ENCODE results near the gene KRTAP10-12.
"Not testable (repeated sequence)": the region's sequence is repeated elsewhere in the genome, so short reads cannot be mapped to it uniquely, and the experiment has no call there.

KRTAP10-12 gene

DNA sequence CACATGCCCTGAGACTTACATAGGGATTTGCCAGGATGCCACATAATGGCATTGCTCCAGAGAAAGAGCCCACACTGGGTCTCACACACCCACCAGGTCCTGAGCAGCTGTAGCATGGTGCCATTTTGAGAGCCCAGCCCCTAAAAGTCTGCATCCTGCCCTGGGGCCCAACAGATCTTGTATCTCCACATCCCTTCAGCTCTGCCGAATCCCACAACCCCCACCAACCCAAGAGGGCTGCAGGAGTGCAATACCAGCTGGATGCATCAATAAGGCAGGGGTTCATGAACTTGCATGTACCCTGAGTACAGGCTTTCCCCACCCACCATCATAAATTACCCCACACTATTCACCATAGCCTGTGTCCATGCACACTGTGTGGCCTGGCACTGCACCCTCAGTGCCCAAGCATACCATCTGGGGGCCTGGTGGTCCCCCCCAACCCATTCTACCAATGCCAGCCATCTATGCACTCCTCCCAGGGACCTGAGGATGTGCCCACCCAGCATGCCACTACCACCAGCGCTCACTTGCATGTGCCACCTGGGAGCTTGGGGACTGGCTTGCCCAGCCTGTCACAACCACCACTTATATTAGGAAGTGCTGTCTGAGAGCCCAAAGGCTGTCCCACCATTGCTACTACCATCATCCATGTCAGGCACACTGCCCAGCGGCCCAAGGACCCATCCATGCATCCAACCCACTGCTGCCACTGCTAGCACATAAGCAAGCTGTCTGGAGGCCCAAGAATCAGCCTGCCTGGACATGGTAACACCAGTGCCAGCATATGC, 26.1 kb upstream of the KRTAP10-12 start:
- no peak for DNase-seq (ENCODE audit: low read depth)

GRCh38 chr21:44671911-44672310, 25.1 kb upstream of the KRTAP10-12 start:
- DNase-seq (ENCODE audit: low read depth): no peak

GRCh38 chr21:44677881-44678280, 19.1 kb upstream of the KRTAP10-12 start:
- DNase-seq (ENCODE audit: low read depth): no peak

DNA sequence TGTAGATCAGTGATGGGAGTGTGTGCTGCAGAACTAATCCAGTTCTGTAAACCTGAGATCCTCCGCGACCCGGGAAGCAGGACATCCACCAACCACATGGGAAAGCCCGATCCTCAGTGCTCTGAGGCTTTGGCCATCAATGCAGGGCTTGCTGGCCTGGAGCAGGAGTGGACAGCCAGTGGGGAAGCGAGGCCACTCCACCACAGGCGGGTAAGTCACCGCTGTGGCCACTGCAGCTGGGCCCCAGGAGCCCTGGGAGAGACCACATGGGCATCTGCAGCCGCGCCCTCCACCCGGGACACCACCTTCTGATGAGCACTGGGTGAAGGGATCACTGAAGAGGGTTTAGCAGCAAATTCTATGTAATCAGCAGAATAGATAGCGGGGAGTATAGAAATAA, 15.8 kb upstream of the KRTAP10-12 start:
- DNase-seq (ENCODE audit: low read depth): no peak

DNA sequence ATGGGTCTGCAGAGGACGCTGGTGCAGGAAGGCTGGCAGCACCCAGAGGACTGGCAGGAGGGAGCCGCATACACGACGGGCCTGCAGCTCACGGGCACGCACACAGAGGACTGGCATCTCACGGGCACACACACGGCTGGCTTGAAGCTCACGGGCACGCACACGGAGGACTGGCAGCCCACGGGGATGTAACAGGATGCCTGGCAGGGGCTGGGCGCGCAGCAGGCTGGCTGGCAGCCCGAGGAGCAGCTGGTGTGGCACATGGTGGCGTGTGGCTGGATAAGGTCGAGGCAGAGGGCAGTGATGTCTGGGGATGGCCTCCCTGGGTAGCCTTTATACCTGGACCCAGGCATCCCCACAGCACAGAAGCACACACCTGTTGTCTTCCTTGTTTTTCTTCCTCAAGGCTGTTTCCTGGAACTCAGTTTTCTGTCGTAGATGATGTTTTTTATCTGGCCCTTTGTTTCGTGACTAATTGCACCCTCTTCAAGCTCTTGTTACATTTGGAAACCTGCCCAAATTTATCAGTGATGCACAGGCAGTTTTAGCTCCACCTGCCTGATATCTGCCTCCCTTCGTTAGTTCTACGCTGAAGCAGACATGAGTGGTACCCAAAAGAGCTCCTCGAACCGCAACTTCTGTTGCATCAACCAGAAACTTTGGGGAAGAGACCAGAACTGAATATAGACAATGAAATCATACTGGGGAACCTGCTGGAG, 15.0 kb upstream of the KRTAP10-12 start, which contains the start of gene KRTAP12-1:
KRTAP12-1 (minus strand) TSS at position 303 of the 719 bp plus-strand sequence; CDS start at position 263, 40 bp downstream.
- DNase-seq (ENCODE audit: low read depth): no peak

GRCh38 chr21:44682580-44683151, 14.3 kb upstream of the KRTAP10-12 start:
- DNase-seq (ENCODE audit: low read depth): no peak

GRCh38 chr21:44684077-44684476, 12.9 kb upstream of the KRTAP10-12 start:
- DNase-seq (ENCODE audit: low read depth): no peak

- DNase-seq (ENCODE audit: low read depth): no peak
Measured at GRCh38 chr21:44684483-44684882, 12.5 kb upstream of the KRTAP10-12 start.

GRCh38 chr21:44685050-44685449, 11.9 kb upstream of the KRTAP10-12 start:
- not testable (repeated sequence) for DNase-seq (ENCODE audit: low read depth)

GRCh38 chr21:44686000-44686781, 10.8 kb upstream of the KRTAP10-12 start:
- DNase-seq (ENCODE audit: low read depth): no peak

DNA sequence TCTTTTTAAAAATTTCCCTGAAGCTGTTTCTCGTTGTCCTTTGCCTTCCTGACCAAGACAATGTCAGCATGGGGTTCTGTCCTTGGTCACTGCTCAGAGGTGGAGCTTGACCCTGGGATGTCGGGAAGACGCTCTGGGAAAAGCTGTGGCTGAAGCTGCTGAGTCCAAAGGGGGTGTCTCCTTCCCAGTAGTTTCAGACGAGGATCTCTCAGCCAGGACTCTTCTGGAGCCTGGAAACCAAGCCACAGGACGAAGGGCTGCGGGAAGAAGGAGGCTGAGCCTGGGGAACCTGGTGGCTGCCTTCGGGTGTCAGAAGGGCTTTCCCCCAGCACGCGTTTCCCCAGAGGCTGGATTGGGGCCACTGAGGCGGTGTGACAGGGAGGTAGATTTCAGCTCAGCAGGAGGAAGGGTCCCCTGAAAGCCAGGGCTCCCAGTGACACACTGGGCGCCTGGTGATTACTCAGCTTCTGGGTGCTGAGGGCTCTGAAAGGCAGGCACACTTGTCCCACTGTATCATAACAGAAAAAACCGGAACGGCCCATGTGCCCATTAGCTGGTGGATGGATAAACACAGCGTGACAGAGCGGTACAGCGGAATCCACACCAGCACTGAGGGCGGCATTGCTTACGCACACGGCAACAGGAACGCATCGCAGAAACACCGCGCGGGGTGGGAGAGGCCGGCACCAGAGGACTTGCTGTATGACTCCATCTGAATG, 10.0 kb upstream of the KRTAP10-12 start:
- DNase-seq (ENCODE audit: low read depth): no peak

DNA sequence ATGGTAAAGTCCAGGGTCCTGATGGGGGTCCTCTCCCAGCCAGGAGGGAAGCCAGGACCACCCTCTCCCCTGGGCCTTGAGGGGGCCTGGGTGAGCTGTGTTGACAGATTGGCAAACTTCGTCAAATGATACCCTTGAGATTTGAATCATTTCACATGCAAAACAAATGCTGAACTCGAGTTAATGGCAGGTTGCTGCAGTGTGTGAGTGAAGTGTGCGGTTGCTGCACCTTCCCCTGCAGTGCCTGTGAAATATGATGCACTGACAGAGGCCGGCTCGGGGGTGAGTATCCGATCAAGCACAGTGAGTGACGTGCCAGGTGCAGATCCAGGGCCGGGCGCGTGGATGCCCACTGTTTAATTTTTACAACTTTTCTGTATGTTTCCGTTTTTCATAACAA, 9.3 kb upstream of the KRTAP10-12 start:
- no peak for DNase-seq (ENCODE audit: low read depth)

GRCh38 chr21:44689740-44690139, 7.2 kb upstream of the KRTAP10-12 start:
- DNase-seq (ENCODE audit: low read depth): not testable (repeated sequence)

GRCh38 chr21:44691686-44692085, 5.3 kb upstream of the KRTAP10-12 start:
- no peak for DNase-seq (ENCODE audit: low read depth)

GRCh38 chr21:44692798-44693512, 4.0 kb upstream of the KRTAP10-12 start:
- DNase-seq (ENCODE audit: low read depth): no peak

GRCh38 chr21:44694776-44695175, 2.2 kb upstream of the KRTAP10-12 start:
- DNase-seq (ENCODE audit: low read depth): no peak

DNA sequence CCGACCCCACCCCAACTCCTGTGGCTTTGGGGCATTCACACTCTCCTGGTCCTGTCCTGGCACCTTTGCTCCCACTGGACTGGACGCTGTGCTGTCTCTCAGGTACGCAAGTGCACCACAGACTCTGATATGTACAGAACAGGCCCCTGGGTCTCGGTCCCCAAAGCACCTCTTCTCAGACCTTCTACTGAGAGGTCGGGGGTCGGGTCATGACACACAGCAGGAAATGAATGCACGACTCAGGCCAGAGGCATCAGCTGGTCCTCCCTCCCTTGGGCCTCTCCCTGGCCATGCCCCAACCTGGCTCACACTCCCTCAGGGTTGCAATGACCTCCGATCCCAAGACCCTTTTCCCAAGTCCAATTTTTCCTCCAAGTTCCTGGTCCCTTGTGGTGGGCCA, 1.8 kb upstream of the KRTAP10-12 start:
- DNase-seq (ENCODE audit: low read depth): no peak

DNA sequence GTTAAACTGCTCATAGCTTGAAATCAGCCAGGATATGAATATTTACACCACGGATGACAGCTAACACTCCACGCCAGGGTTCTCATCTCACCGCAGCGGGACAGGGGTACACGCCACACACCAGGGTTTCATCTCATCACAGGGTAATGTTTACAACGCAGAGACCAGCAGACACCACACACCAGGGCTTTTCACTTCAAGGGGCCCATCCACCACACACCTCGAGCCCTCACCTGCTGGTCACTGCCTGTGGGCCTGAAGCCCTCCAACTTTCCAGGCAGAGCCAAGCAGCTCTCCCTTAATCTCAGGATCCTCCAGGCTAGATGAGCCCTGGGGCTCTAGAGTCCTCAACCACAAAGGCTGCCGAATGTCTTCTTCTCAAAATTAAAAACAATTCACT, 1.3 kb upstream of the KRTAP10-12 start:
- no peak for DNase-seq (ENCODE audit: low read depth)

GRCh38 chr21:44696572-44696971, 400 bp upstream of the KRTAP10-12 start:
- DNase-seq (ENCODE audit: low read depth): no peak

GRCh38 chr21:44697811-44698734, 1.1 kb downstream of the KRTAP10-12 start:
- no peak for DNase-seq (ENCODE audit: low read depth)
